ENCODE data around the gene TAS2R41.

GRCh38 chr7:143492043-143492471 is 14.4 kb downstream of the TAS2R41 start:
- TF ChIP-seq CTCF (conservative IDR thresholded peaks at IDR 0.05; ENCODE audit: low read depth, low read length) (no peak), EZH2phosphoT487 (IDR thresholded peaks at IDR 0.05; ENCODE audit: borderline replicate concordance, low read length) (no peak), EZH2 (IDR thresholded peaks at IDR 0.05; ENCODE audit: low read length, unreplicated experiment) (no peak)
